KMS-11 (cell line): ENCODE results near the gene TLCD3B.

Experiments
- H2AFZ ChIP-seq: fragments of 200-600 bp; sonication (generic); 2 replicates; pipeline ENCODE4 v1.6.1; 2016; ENCODE audit warnings: antibody characterized with exemption, mixed run types, low read depth
- H3K27ac ChIP-seq: fragments of 200-600 bp; sonication (generic); 2 replicates; pipeline ENCODE4 v1.6.1; 2016; ENCODE audit warnings: mild to moderate bottlenecking, mixed run types
- H3K27me3 ChIP-seq: fragments of 200-600 bp; sonication (generic); 2 replicates; pipeline ENCODE4 v1.6.1; 2017; ENCODE audit warnings: mild to moderate bottlenecking, low read depth, mixed run types, moderate library complexity; ENCODE audit not compliant: insufficient read depth
- H3K36me3 ChIP-seq: fragments of 200-600 bp; sonication (generic); 2 replicates; pipeline ENCODE4 v1.6.1; 2017; ENCODE audit warnings: mild to moderate bottlenecking, mixed run types; ENCODE audit not compliant: insufficient read depth
- H3K4me1 ChIP-seq: fragments of 200-600 bp; sonication (generic); 2 replicates; pipeline ENCODE4 v1.6.1; 2016; ENCODE audit warnings: mild to moderate bottlenecking, low read depth, mixed run types; ENCODE audit not compliant: poor library complexity, severe bottlenecking
- H3K4me2 ChIP-seq: fragments of 200-600 bp; sonication (generic); 2 replicates; pipeline ENCODE4 v1.7.0; 2016; ENCODE audit warnings: mild to moderate bottlenecking, mixed run types
- H3K4me3 ChIP-seq: fragments of 200-600 bp; sonication (generic); IDR thresholded peaks from 2 replicates; pipeline ENCODE4 v1.6.1; 2017; ENCODE audit warnings: low read depth, low read length, mixed read lengths; ENCODE audit not compliant: insufficient read depth
- H3K79me2 ChIP-seq: fragments of 200-600 bp; sonication (generic); 2 replicates; pipeline ENCODE4 v1.6.1; 2016; ENCODE audit warnings: low read depth, mixed run types; ENCODE audit not compliant: insufficient read depth
- H3K9ac ChIP-seq: fragments of 200-600 bp; sonication (generic); 2 replicates; pipeline ENCODE4 v1.6.1; 2016; ENCODE audit warnings: mild to moderate bottlenecking, mixed run types
- H4K20me1 ChIP-seq: fragments of 200-600 bp; sonication (generic); 2 replicates; pipeline ENCODE4 v1.6.1; 2016; ENCODE audit warnings: mild to moderate bottlenecking, mixed run types; ENCODE audit not compliant: insufficient read depth
- CTCF ChIP-seq: fragments of 200-600 bp; sonication (generic); conservative IDR thresholded peaks from 2 replicates; pipeline ENCODE4 v1.6.1; 2017; ENCODE audit warnings: low read depth, mild to moderate bottlenecking, antibody characterized with exemption, low read length, moderate library complexity, mixed read lengths

TLCD3B gene

DNA sequence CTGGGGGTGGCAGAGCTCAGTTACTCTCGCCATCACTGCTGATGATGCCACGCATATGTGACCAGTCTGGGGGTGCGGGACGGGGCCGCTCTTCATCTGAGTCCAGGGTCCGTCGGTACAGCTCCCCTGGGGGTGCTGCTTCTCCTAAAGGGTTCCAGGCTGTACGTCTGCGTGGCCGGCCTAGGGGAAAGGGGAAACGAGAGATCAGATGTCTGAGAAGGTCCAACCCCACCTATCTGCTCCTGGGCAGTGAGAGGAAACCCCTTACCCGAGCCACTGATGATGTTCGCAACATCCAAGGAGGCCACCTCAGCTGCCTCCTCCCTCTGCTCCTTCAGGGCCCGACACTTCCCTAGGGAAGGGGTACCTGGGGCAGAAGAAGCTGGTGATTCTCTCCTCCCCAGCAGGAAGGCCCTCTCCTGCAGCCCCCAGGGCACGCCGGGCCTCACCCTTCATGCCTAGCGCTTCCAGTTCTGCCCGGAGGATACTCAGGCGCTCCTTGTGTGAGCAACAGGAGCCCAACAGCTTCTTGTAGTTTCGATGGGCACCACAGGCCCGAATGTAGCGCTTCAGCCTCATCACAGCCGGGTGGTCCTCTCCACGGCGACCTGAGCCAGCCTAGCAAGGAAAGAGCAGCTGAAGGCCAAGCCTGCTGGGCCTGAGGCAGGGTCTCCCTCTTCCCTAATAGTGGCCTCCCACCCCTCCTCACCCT, 37.7 kb downstream of the TLCD3B start:
- Histone ChIP-seq H2AFZ (no peak overlapping the region), H3K79me2 (peaks cover 10% of the 10 kb centered on the region; the same call in 1 of the 2 replicates), H3K36me3 (no peaks in the 10 kb centered on the region), H4K20me1 (no peaks in the 10 kb centered on the region), H3K4me2 (no peak overlapping the region), H3K4me1 (peaks cover 17% of the 10 kb centered on the region), H3K9ac (no peak overlapping the region), H3K4me3 (no peak overlapping the region), H3K27me3 (no peaks in the 10 kb centered on the region), H3K27ac (no peak overlapping the region)
- TF ChIP-seq CTCF = no peak

DNA sequence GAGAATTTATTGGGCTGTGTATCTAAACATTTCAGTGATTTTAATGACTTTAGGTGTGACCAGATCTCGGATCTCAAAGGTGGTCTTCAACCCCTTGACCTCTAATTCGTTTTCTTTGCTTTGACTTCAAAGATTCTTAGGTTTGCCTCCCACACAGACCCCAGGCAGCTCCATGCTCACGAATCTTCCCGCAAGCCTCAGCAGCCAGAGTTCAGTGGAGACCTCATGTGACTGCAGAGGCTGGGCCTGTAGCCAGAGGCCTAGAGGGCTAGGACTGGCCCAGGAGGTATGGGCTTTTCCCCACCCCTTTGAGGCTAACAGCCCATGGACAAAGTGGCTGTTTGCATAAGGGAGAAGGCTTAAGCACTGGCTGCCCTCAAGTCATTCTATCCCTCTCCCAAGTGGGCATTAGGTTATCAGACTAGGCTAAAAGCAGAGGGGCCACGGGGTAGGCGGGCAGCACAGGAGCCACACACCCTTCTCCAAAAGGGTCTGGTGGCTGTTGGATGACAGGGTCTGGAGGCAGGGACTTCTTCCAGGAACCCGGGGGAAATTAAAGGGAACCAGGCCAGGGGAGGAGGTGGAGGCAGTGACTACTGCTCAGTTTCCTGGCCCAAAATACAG, 38.6 kb downstream of the TLCD3B start:
- H3K36me3 ChIP-seq = no peaks in the 10 kb centered on the region
- H2AFZ ChIP-seq = no peak overlapping the region
- peaks cover 9% of the 10 kb centered on the region; the same call in 1 of the 2 replicates for H3K79me2 ChIP-seq
- H3K9ac ChIP-seq = no peak overlapping the region
- TF ChIP-seq CTCF = no peak
- H3K4me1 ChIP-seq = peaks cover 17% of the 10 kb centered on the region
- H4K20me1 ChIP-seq = no peaks in the 10 kb centered on the region
- no peak overlapping the region for H3K4me3 ChIP-seq
- H3K27ac ChIP-seq = no peak overlapping the region
- no peaks in the 10 kb centered on the region for H3K27me3 ChIP-seq
- no peak overlapping the region for H3K4me2 ChIP-seq

DNA sequence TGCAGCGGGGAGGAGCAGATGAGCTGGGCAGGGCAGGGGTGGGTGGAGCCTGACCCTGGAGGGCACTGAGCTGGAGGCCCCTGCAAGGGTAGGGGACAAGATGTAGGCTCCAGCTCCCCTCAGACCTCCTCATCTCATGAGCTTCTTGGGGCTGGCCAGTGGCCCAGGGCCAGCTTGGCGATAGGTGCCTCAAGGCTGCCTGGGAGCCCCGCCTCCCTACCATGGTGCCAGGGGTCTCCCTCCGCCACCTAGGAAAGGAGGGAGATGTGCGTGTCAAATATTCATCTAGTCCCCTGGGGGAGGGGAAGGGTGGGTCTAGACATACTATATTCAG, 39.5 kb downstream of the TLCD3B start:
- Histone ChIP-seq H3K36me3 (no peaks in the 10 kb centered on the region), H3K27me3 (no peaks in the 10 kb centered on the region), H2AFZ (no peak overlapping the region), H3K4me3 (no peak overlapping the region), H3K27ac (no peak overlapping the region), H3K9ac (no peak overlapping the region), H3K4me1 (peaks cover 9% of the 10 kb centered on the region), H3K4me2 (no peak overlapping the region), H3K79me2 (no peaks in the 10 kb centered on the region), H4K20me1 (no peaks in the 10 kb centered on the region)
- no peak for TF ChIP-seq CTCF

- H3K27ac ChIP-seq = no peak overlapping the region
These were observed 40.0 kb downstream of the TLCD3B start for GRCh38 chr16:29990883-29991570.

More at GRCh38 chr16:29990883-29991570, 40.0 kb downstream of the TLCD3B start:
- Histone ChIP-seq H3K79me2 (no peaks in the 10 kb centered on the region), H4K20me1 (no peaks in the 10 kb centered on the region), H2AFZ (no peak overlapping the region), H3K4me3 (no peak overlapping the region), H3K9ac (no peak overlapping the region), H3K27me3 (no peaks in the 10 kb centered on the region), H3K4me1 (peaks cover 9% of the 10 kb centered on the region), H3K4me2 (no peak overlapping the region), H3K36me3 (no peaks in the 10 kb centered on the region)
- no peak for TF ChIP-seq CTCF
